ENCODE results near the gene ZDHHC11B.
"Not testable (repeated sequence)": the region's sequence is repeated elsewhere in the genome, so short reads cannot be mapped to it uniquely, and the experiment has no call there.

DNA sequence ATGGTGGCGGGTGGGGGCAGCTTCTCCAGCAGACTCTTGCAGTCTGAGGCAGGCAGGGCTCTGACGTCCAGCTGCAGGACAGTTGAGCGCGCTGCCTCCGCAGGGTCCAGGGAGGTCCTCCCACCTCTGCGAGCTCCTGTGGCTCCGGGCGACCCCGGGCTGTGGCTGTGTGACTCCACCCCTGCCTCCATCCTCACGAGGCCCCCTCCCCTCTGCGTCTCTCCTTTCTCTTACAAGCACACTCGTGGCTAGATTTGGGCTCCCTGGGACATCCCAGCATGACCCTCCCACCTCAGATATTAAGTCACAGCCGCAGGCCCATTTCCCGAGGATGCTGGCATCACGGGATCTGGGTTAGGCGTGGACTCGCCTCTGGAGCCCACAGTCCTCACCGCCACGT is 34.3 kb downstream of the ZDHHC11B start:
- TF ChIP-seq, protein P1, sequence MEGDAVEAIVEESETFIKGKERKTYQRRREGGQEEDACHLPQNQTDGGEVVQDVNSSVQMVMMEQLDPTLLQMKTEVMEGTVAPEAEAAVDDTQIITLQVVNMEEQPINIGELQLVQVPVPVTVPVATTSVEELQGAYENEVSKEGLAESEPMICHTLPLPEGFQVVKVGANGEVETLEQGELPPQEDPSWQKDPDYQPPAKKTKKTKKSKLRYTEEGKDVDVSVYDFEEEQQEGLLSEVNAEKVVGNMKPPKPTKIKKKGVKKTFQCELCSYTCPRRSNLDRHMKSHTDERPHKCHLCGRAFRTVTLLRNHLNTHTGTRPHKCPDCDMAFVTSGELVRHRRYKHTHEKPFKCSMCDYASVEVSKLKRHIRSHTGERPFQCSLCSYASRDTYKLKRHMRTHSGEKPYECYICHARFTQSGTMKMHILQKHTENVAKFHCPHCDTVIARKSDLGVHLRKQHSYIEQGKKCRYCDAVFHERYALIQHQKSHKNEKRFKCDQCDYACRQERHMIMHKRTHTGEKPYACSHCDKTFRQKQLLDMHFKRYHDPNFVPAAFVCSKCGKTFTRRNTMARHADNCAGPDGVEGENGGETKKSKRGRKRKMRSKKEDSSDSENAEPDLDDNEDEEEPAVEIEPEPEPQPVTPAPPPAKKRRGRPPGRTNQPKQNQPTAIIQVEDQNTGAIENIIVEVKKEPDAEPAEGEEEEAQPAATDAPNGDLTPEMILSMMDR (IDR thresholded peaks at IDR 0.05): not testable (repeated sequence)
- not testable (repeated sequence) for TF ChIP-seq POLR2A (IDR thresholded peaks at IDR 0.05)
